Mesendoderm (in vitro differentiated cells): ENCODE results near the gene PLPP4.
A peak's percentile ranks its signal among the peaks of the same experiment; 100 is the strongest.

Source experiments
- DNase-seq: peaks from one replicate; pipeline ENCODE4 v3.0.0; 2013
- H2AK5ac ChIP-seq: 2 replicates; pipeline ENCODE4 v1.6.1; 2013; ENCODE audit warnings: low read length, inconsistent platforms
- H2BK120ac ChIP-seq: 2 replicates; pipeline ENCODE4 v1.6.1; 2013; ENCODE audit warnings: low read depth, mild to moderate bottlenecking, low read length, moderate library complexity, mixed read lengths
- H2BK15ac ChIP-seq: replicated peaks from 2 replicates; pipeline ENCODE4 v1.6.1; 2013; ENCODE audit warnings: low read depth, mild to moderate bottlenecking, moderate library complexity
- H2BK5ac ChIP-seq: 2 replicates; pipeline ENCODE4 v1.6.1; 2013; ENCODE audit warnings: low read length, inconsistent platforms
- H3K18ac ChIP-seq: 2 replicates; pipeline ENCODE4 v1.6.1; 2013; ENCODE audit warnings: mild to moderate bottlenecking, low read length, mixed read lengths
- H3K23ac ChIP-seq: one replicate; pipeline ENCODE4 v1.6.1; 2013; ENCODE audit warnings: low read length
- H3K27ac ChIP-seq: 2 replicates; pipeline ENCODE4 v1.5.1; 2013; ENCODE audit warnings: low read depth, mild to moderate bottlenecking, inconsistent platforms, low read length, moderate library complexity
- H3K27me3 ChIP-seq: 2 replicates; pipeline ENCODE4 v1.6.1; 2013; ENCODE audit warnings: low read length, control low read depth, mild to moderate bottlenecking, inconsistent platforms; ENCODE audit not compliant: insufficient read depth, poor library complexity
- H3K36me3 ChIP-seq: 2 replicates; pipeline ENCODE4 v1.6.1; 2013; ENCODE audit warnings: low read length, inconsistent platforms; ENCODE audit not compliant: control insufficient read depth, insufficient read depth
- H3K4ac ChIP-seq: one replicate; pipeline ENCODE4 v1.6.1; 2013; ENCODE audit warnings: low read depth, mild to moderate bottlenecking, low read length, moderate library complexity
- H3K4me1 ChIP-seq: 2 replicates; pipeline ENCODE4 v1.6.1; 2013; ENCODE audit warnings: low read depth, low read length, inconsistent platforms; ENCODE audit not compliant: control insufficient read depth
- H3K4me2 ChIP-seq: 2 replicates; pipeline ENCODE4 v1.6.1; 2013; ENCODE audit warnings: low read length
- H3K4me3 ChIP-seq: 2 replicates; pipeline ENCODE4 v1.5.1; 2013; ENCODE audit warnings: mild to moderate bottlenecking, low read length
- H3K56ac ChIP-seq: one replicate; pipeline ENCODE4 v1.6.1; 2013; ENCODE audit warnings: low read length
- H3K79me1 ChIP-seq: 2 replicates; pipeline ENCODE4 v1.6.1; 2013; ENCODE audit warnings: low read length, inconsistent platforms
- H3K79me2 ChIP-seq: 2 replicates; pipeline ENCODE4 v1.6.1; 2013; ENCODE audit warnings: mild to moderate bottlenecking, low read length; ENCODE audit not compliant: control insufficient read depth, insufficient read depth
- H3K9ac ChIP-seq: 2 replicates; pipeline ENCODE4 v1.6.1; 2013; ENCODE audit warnings: low read length, inconsistent platforms
- H4K5ac ChIP-seq: one replicate; pipeline ENCODE4 v1.6.1; 2013; ENCODE audit warnings: low read length
- H4K8ac ChIP-seq: one replicate; pipeline ENCODE4 v1.6.1; 2013; ENCODE audit warnings: low read depth, mild to moderate bottlenecking, control low read depth, low read length, moderate library complexity
- WGBS: extraction: QIAGEN DNeasy Blood & Tissue Kit; methylation state at CpG from one replicate; pipeline ENCODE4 v1.1.7; 2013; ENCODE audit warnings: low lambda C conversion rate, missing lambda C conversion rate; ENCODE audit not compliant: insufficient coverage; ENCODE audit errors: extremely low coverage; 5-methylcytosine and 5-hydroxymethylcytosine counted together

Gene PLPP4

GRCh38 chr10:120613180-120613579 lies 156.2 kb downstream of the PLPP4 start:
- no peaks in the 10 kb centered on the region for H3K27me3 ChIP-seq
- no peak overlapping the region for H3K9ac ChIP-seq
- no peak overlapping the region for H2BK5ac ChIP-seq
- H3K4me2 ChIP-seq, result no peak overlapping the region
- no peak overlapping the region for H3K23ac ChIP-seq
- H4K8ac ChIP-seq, result no peak overlapping the region
- H3K56ac ChIP-seq, result no peak overlapping the region
- H3K18ac ChIP-seq, result no peak overlapping the region
- no peak overlapping the region for H2BK15ac ChIP-seq
- H3K79me1 ChIP-seq, result no peaks in the 10 kb centered on the region
- H3K36me3 ChIP-seq, result no peaks in the 10 kb centered on the region
- no peak overlapping the region for H2AK5ac ChIP-seq
- no peak overlapping the region for H2BK120ac ChIP-seq
- DNase-seq, result no peak
- no peaks in the 10 kb centered on the region for H3K79me2 ChIP-seq
- WGBS, result no CpG with 5 or more reads among the region's 3 CpGs
- no peak overlapping the region for H3K4ac ChIP-seq
- H3K4me1 ChIP-seq, result no peaks in the 10 kb centered on the region
- H4K5ac ChIP-seq, result no peak overlapping the region
- H3K4me3 ChIP-seq, result no peak overlapping the region
- H3K27ac ChIP-seq, result no peak overlapping the region

- H3K18ac ChIP-seq, result no peak overlapping the region
Measured at GRCh38 chr10:120614680-120615079, 157.7 kb downstream of the PLPP4 start.

GRCh38 chr10:120616311-120616911 lies 159.4 kb downstream of the PLPP4 start:
- H2BK15ac ChIP-seq, result no peak overlapping the region
- no peak for DNase-seq
- H3K9ac ChIP-seq, result no peak overlapping the region
- H3K4me2 ChIP-seq, result no peak overlapping the region
- no peak overlapping the region for H3K4ac ChIP-seq
- no peak overlapping the region for H3K23ac ChIP-seq
- no peaks in the 10 kb centered on the region for H3K79me2 ChIP-seq
- H3K56ac ChIP-seq, result no peak overlapping the region
- H3K27ac ChIP-seq, result no peak overlapping the region
- no peaks in the 10 kb centered on the region for H3K36me3 ChIP-seq
- no peak overlapping the region for H2BK5ac ChIP-seq
- H4K5ac ChIP-seq, result no peak overlapping the region
- WGBS, result no CpG with 5 or more reads among the region's 3 CpGs
- H2BK120ac ChIP-seq, result no peak overlapping the region
- no peak overlapping the region for H2AK5ac ChIP-seq
- H3K4me3 ChIP-seq, result no peak overlapping the region
- no peak overlapping the region for H3K18ac ChIP-seq
- H3K27me3 ChIP-seq, result no peaks in the 10 kb centered on the region
- H3K79me1 ChIP-seq, result no peaks in the 10 kb centered on the region
- no peaks in the 10 kb centered on the region for H3K4me1 ChIP-seq
- H4K8ac ChIP-seq, result no peak overlapping the region

More at GRCh38 chr10:120614680-120615079, 157.7 kb downstream of the PLPP4 start:
- no peak overlapping the region for H3K27ac ChIP-seq
- no peak for DNase-seq
- no peak overlapping the region for H2BK120ac ChIP-seq
- H4K8ac ChIP-seq, result no peak overlapping the region
- no peaks in the 10 kb centered on the region for H3K36me3 ChIP-seq
- no peak overlapping the region for H3K4ac ChIP-seq
- no peak overlapping the region for H3K4me2 ChIP-seq
- H3K9ac ChIP-seq, result no peak overlapping the region
- H3K23ac ChIP-seq, result no peak overlapping the region
- no peaks in the 10 kb centered on the region for H3K4me1 ChIP-seq
- H3K4me3 ChIP-seq, result no peak overlapping the region
- no peaks in the 10 kb centered on the region for H3K79me2 ChIP-seq
- no peak overlapping the region for H3K56ac ChIP-seq
- H3K79me1 ChIP-seq, result no peaks in the 10 kb centered on the region
- no peak overlapping the region for H2BK15ac ChIP-seq
- no peaks in the 10 kb centered on the region for H3K27me3 ChIP-seq
- no peak overlapping the region for H2BK5ac ChIP-seq
- no peak overlapping the region for H2AK5ac ChIP-seq
- H4K5ac ChIP-seq, result no peak overlapping the region

GRCh38 chr10:120628197-120628596 lies 171.2 kb downstream of the PLPP4 start:
- Histone ChIP-seq H3K79me2 (no peaks in the 10 kb centered on the region), H3K18ac (peak overlapping the region; percentile 28), H2BK15ac (no peak overlapping the region), H3K4me1 (peaks cover 2% of the 10 kb centered on the region), H2BK120ac (peak overlapping the region; percentile 56), H3K79me1 (no peaks in the 10 kb centered on the region), H3K36me3 (no peaks in the 10 kb centered on the region), H3K4me3 (no peak overlapping the region), H3K23ac (no peak overlapping the region), H4K8ac (no peak overlapping the region), H3K4me2 (no peak overlapping the region), H3K56ac (peak overlapping the region; percentile 31), H3K4ac (no peak overlapping the region), H4K5ac (no peak overlapping the region), H3K9ac (no peak overlapping the region), H2AK5ac (peak overlapping the region; percentile 41), H2BK5ac (peak overlapping the region; percentile 16), H3K27me3 (no peaks in the 10 kb centered on the region), H3K27ac (no peak overlapping the region)
- WGBS, result no CpG with 5 or more reads among the region's 1 CpG
- DNase-seq, result no peak

GRCh38 chr10:120630266-120630665 lies 173.2 kb downstream of the PLPP4 start:
- H2BK15ac ChIP-seq, result no peak overlapping the region
- H3K36me3 ChIP-seq, result no peaks in the 10 kb centered on the region
- DNase-seq, result no peak
- no peaks in the 10 kb centered on the region for H3K79me1 ChIP-seq
- no peak overlapping the region for H3K18ac ChIP-seq
- no peak overlapping the region for H3K4ac ChIP-seq
- H3K4me1 ChIP-seq, result peaks cover 2% of the 10 kb centered on the region
- no peak overlapping the region for H3K56ac ChIP-seq
- no peak overlapping the region for H4K8ac ChIP-seq
- no peaks in the 10 kb centered on the region for H3K79me2 ChIP-seq
- no peak overlapping the region for H3K27ac ChIP-seq
- H4K5ac ChIP-seq, result no peak overlapping the region
- no peak overlapping the region for H3K4me2 ChIP-seq
- no peak overlapping the region for H2BK120ac ChIP-seq
- no peaks in the 10 kb centered on the region for H3K27me3 ChIP-seq
- no peak overlapping the region for H2AK5ac ChIP-seq
- H3K4me3 ChIP-seq, result no peak overlapping the region
- H3K23ac ChIP-seq, result no peak overlapping the region
- no peak overlapping the region for H3K9ac ChIP-seq
- WGBS, result no CpG with 5 or more reads among the region's 1 CpG
- H2BK5ac ChIP-seq, result no peak overlapping the region

GRCh38 chr10:120632047-120632446 lies 175.0 kb downstream of the PLPP4 start:
- H3K9ac ChIP-seq, result no peak overlapping the region
- H3K79me1 ChIP-seq, result no peaks in the 10 kb centered on the region
- H2BK15ac ChIP-seq, result no peak overlapping the region
- no peak overlapping the region for H3K56ac ChIP-seq
- no peak overlapping the region for H3K18ac ChIP-seq
- H3K36me3 ChIP-seq, result no peaks in the 10 kb centered on the region
- H3K79me2 ChIP-seq, result no peaks in the 10 kb centered on the region
- H2AK5ac ChIP-seq, result no peak overlapping the region
- no peak overlapping the region for H4K5ac ChIP-seq
- H4K8ac ChIP-seq, result no peak overlapping the region
- no peak overlapping the region for H3K4ac ChIP-seq
- no CpG with 5 or more reads among the region's 1 CpG for WGBS
- H2BK5ac ChIP-seq, result no peak overlapping the region
- H3K23ac ChIP-seq, result no peak overlapping the region
- H3K27ac ChIP-seq, result no peak overlapping the region
- no peaks in the 10 kb centered on the region for H3K27me3 ChIP-seq
- peaks cover 2% of the 10 kb centered on the region for H3K4me1 ChIP-seq
- H2BK120ac ChIP-seq, result no peak overlapping the region
- no peak for DNase-seq
- no peak overlapping the region for H3K4me3 ChIP-seq
- no peak overlapping the region for H3K4me2 ChIP-seq
